GM12878 (cell line): Measurements from ENCODE around the gene PPP1R36.

ENCODE experiments used
- EP300 ChIP-seq, 2 experiments: fragments of 150-350 bp in 1 of 2; IDR thresholded peaks; 2 replicates each; pipeline ENCODE4 v1.6.1; 2011 to 2012; ENCODE audit warnings: low read depth in 2 of 2, low read length in 2 of 2, borderline replicate concordance in 1 of 2, improper control_type of control experiment in 1 of 2, inconsistent platforms in 1 of 2; ENCODE audit not compliant: control insufficient read depth in 1 of 2
- MXI1 ChIP-seq: fragments of 150-350 bp; IDR thresholded peaks from 2 replicates; pipeline ENCODE4 v1.6.1; 2011; ENCODE audit warnings: low read depth, mild to moderate bottlenecking, inconsistent platforms, low read length, improper control_type of control experiment
- POLR2A ChIP-seq: IDR thresholded peaks from 2 replicates; pipeline ENCODE4 v1.6.1; 2011; ENCODE audit warnings: low read depth, mild to moderate bottlenecking, low read length
- SUZ12 ChIP-seq: fragments of 200-600 bp; sonication (generic); IDR thresholded peaks from one replicate; pipeline ENCODE4 v1.6.1; 2018; ENCODE audit warnings: antibody characterized with exemption, mild to moderate bottlenecking; ENCODE audit not compliant: unreplicated experiment
- TF ChIP-seq, protein P1 (sequence below), 3 experiments: IDR thresholded peaks in 2 of 3; conservative IDR thresholded peaks in 1 of 3; 2 replicates each; pipeline ENCODE4 v1.5.1; 2011; ENCODE audit warnings: low read depth in 3 of 3, low read length in 3 of 3, mild to moderate bottlenecking in 3 of 3, control low read depth in 2 of 3, moderate library complexity in 2 of 3, inconsistent platforms in 1 of 3, mixed read lengths in 1 of 3; ENCODE audit not compliant: control insufficient read depth in 2 of 3, insufficient read depth in 1 of 3; ENCODE audit errors: extremely low read depth in 1 of 3
- TF ChIP-seq, protein P2 (sequence below): IDR thresholded peaks from 2 replicates; pipeline ENCODE4 v1.6.1; 2012; ENCODE audit warnings: low read depth, low read length, improper control_type of control experiment

DNA sequence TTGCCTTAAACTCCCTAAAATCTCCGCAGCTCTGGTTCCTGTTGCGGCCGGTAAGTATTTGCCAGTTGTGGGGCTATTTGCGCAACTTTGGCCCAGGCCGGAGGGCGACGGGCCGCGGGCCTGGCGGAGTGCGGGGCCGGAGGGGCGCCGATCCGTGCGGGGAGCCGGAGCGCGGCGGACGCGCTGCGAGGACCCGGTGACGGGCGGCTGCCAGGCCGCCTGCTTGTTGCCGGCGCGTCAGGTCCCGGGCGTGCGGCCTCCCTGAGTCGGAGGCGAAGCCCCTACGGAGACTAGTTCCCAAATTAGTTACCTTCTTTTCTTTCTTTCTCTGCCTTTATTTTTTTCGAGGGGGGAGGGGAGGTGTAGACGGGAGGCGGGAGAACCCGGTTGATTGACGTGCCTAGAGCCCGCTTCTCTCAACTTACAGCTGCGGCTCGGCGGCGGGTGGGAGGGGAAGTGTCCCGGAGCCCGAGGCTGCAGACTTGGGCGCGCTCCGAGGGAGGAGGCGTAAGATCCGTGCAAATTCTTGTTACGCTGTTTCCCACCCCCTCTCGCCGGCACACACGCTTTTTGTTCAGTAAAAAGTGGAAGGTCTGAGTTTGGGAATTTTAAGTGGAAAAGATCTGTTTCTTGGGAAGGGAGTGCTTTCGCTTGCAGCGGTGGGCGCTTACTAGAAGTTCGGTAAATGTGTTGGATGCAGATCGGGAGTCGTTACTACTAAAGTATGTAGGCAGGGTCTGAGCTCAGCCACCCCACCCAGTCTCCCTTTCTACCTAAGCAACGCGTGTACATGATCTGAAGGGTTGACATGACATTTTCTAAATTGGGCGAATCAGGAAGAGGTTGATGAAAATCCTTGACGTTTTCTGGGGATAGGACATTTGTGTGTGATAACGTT is 44.6 kb upstream of the PPP1R36 start:
- TF ChIP-seq, protein P1, sequence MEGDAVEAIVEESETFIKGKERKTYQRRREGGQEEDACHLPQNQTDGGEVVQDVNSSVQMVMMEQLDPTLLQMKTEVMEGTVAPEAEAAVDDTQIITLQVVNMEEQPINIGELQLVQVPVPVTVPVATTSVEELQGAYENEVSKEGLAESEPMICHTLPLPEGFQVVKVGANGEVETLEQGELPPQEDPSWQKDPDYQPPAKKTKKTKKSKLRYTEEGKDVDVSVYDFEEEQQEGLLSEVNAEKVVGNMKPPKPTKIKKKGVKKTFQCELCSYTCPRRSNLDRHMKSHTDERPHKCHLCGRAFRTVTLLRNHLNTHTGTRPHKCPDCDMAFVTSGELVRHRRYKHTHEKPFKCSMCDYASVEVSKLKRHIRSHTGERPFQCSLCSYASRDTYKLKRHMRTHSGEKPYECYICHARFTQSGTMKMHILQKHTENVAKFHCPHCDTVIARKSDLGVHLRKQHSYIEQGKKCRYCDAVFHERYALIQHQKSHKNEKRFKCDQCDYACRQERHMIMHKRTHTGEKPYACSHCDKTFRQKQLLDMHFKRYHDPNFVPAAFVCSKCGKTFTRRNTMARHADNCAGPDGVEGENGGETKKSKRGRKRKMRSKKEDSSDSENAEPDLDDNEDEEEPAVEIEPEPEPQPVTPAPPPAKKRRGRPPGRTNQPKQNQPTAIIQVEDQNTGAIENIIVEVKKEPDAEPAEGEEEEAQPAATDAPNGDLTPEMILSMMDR (IDR thresholded peaks at IDR 0.05 in 2 of 3, conservative IDR thresholded peaks at IDR 0.05 in 1 of 3; ENCODE audit: control insufficient read depth in 2 of 3, extremely low read depth in 1 of 3, insufficient read depth in 1 of 3, low read depth in 3 of 3, low read length in 3 of 3): no peak
- TF ChIP-seq SUZ12 (no peak), POLR2A (no peak), MXI1 (peak; percentile 53), EP300 (IDR thresholded peaks at IDR 0.05; ENCODE audit: borderline replicate concordance in 1 of 2, control insufficient read depth in 1 of 2, low read depth in 2 of 2, low read length in 2 of 2) (peak in 1 of 2 experiments; percentile 36; a peak in 1 of 4 replicates)
- TF ChIP-seq, protein P2, sequence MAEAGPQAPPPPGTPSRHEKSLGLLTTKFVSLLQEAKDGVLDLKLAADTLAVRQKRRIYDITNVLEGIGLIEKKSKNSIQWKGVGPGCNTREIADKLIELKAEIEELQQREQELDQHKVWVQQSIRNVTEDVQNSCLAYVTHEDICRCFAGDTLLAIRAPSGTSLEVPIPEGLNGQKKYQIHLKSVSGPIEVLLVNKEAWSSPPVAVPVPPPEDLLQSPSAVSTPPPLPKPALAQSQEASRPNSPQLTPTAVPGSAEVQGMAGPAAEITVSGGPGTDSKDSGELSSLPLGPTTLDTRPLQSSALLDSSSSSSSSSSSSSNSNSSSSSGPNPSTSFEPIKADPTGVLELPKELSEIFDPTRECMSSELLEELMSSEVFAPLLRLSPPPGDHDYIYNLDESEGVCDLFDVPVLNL: 0 out of 2 replicates have a peak, but pooled peaks have one; percentile 47
